Bronchial epithelial cell (primary cell): Measurements from ENCODE around the gene MORN4. TPM values are rescaled to one million over a fixed set of nuclear protein-coding genes. Genes with fewer than 3 reads are reported as not detected.

Experiments used
- DNase-seq: peaks from one replicate; pipeline ENCODE4 v3.0.0-alpha.2; 2010; ENCODE audit warnings: low read depth
- FAIRE-seq: peaks from 2 replicates; lab custom pipeline; 2011; peaks lifted over from hg19 to GRCh38; lab: Jason Lieb, UNC
- H3K27me3 ChIP-seq: 2 replicates; pipeline ENCODE4 v1.5.1; 2011; ENCODE audit warnings: low read length; ENCODE audit not compliant: control insufficient read depth, insufficient read depth
- H3K36me3 ChIP-seq: 2 replicates; pipeline ENCODE4 v1.5.1; 2011; ENCODE audit warnings: low read length; ENCODE audit not compliant: control insufficient read depth, insufficient read depth
- H3K4me3 ChIP-seq: 2 replicates; pipeline ENCODE4 v1.5.1; 2011; ENCODE audit warnings: mild to moderate bottlenecking, low read depth, low read length, control low read depth
- CTCF ChIP-seq: IDR thresholded peaks from 2 replicates; pipeline ENCODE4 v1.5.1; 2011; ENCODE audit warnings: mild to moderate bottlenecking, moderate library complexity, low read length, control low read depth, inconsistent platforms; ENCODE audit not compliant: insufficient read depth, severe bottlenecking
- total RNA-seq: library from RNA; depleted of rRNA; stranded (reverse); fragments of >200 nt; gene quantifications from 2 replicates; pipeline ENCODE4 v1.2.1, GENCODE V29; 2014

MORN4 gene
- total RNA-seq, 1 donor from 2014 or later = 7.1 TPM

- H3K36me3 ChIP-seq = peaks cover 37% of the 10 kb centered on the region
- no peak for FAIRE-seq
- no peaks in the 10 kb centered on the region for H3K27me3 ChIP-seq
- TF ChIP-seq CTCF = no peak
- no peak overlapping the region for H3K4me3 ChIP-seq
- DNase-seq = peak; percentile 56
These were observed 40.6 kb upstream of the MORN4 start for GRCh38 chr10:97673736-97674525.

GRCh38 chr10:97669571-97669970, 36.3 kb upstream of the MORN4 start:
- H3K36me3 ChIP-seq = peaks cover 22% of the 10 kb centered on the region
- DNase-seq = no peak
- H3K27me3 ChIP-seq = no peaks in the 10 kb centered on the region
- TF ChIP-seq CTCF = no peak
- no peak overlapping the region for H3K4me3 ChIP-seq
- no peak for FAIRE-seq

- no peak for FAIRE-seq
- H3K27me3 ChIP-seq = no peaks in the 10 kb centered on the region
- TF ChIP-seq CTCF = no peak
These were observed 34.2 kb upstream of the MORN4 start for GRCh38 chr10:97667463-97667862.

GRCh38 chr10:97666992-97667391, 33.7 kb upstream of the MORN4 start:
- FAIRE-seq = no peak
- no peak for DNase-seq
- Histone ChIP-seq H3K36me3 (peaks cover 18% of the 10 kb centered on the region), H3K4me3 (no peak overlapping the region), H3K27me3 (no peaks in the 10 kb centered on the region)
- no peak for TF ChIP-seq CTCF

More at GRCh38 chr10:97667463-97667862, 34.2 kb upstream of the MORN4 start:
- Histone ChIP-seq H3K36me3 (peaks cover 16% of the 10 kb centered on the region), H3K4me3 (no peak overlapping the region)
- no peak for DNase-seq

GRCh38 chr10:97664282-97664850, 31.1 kb upstream of the MORN4 start:
- DNase-seq = no peak
- no peaks in the 10 kb centered on the region for H3K27me3 ChIP-seq
- no peak for FAIRE-seq
- peaks cover 18% of the 10 kb centered on the region for H3K36me3 ChIP-seq
- TF ChIP-seq CTCF = no peak
- no peak overlapping the region for H3K4me3 ChIP-seq
